ENCODE data around the gene IGFLR1. TPM values are rescaled to one million over a fixed set of nuclear protein-coding genes. Genes with fewer than 3 reads are reported as not detected.

IGFLR1 gene
- total RNA-seq, 1 experiment from 2014 or later, result 9.9 TPM

DNA sequence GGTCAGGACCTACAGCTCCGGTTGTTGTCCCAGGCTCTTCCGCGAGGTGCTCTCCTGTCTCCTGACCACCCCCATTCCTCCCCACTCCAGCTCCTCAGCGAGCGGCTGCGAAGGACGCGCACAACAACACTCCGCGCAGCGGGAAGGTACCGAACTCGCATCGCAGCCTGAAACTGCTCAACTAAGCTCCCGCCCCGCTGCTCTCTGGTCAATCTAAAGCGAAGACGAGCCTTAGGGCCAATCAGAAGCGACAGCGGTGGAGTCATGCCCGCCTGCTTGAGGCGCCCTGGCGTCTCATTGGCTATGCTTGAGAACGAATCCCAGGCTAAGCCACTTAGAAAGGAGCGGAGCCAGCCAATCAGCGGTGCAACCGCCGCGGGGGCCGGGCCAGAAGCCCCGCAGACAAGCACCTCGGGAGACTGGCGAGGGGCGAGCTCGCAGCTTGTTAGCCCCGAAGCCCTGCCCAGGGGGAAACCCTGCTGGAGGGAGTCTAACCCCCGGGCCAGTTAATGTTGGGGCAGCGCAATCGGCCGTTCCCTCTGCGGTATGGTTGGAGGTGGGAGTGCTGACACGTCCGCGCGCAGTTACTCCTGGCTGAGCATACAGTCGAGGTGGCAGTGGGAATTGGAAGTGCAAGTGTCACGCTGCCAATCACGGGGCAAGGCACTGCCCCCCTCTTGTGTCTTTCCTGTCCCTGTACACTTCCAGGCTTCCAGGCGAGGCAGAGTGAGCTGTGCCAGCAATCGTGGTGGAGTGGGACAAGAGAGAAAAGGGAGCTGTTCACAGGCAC is 39.8 kb downstream of the IGFLR1 start (continued):
- TF ChIP-seq, protein P1, sequence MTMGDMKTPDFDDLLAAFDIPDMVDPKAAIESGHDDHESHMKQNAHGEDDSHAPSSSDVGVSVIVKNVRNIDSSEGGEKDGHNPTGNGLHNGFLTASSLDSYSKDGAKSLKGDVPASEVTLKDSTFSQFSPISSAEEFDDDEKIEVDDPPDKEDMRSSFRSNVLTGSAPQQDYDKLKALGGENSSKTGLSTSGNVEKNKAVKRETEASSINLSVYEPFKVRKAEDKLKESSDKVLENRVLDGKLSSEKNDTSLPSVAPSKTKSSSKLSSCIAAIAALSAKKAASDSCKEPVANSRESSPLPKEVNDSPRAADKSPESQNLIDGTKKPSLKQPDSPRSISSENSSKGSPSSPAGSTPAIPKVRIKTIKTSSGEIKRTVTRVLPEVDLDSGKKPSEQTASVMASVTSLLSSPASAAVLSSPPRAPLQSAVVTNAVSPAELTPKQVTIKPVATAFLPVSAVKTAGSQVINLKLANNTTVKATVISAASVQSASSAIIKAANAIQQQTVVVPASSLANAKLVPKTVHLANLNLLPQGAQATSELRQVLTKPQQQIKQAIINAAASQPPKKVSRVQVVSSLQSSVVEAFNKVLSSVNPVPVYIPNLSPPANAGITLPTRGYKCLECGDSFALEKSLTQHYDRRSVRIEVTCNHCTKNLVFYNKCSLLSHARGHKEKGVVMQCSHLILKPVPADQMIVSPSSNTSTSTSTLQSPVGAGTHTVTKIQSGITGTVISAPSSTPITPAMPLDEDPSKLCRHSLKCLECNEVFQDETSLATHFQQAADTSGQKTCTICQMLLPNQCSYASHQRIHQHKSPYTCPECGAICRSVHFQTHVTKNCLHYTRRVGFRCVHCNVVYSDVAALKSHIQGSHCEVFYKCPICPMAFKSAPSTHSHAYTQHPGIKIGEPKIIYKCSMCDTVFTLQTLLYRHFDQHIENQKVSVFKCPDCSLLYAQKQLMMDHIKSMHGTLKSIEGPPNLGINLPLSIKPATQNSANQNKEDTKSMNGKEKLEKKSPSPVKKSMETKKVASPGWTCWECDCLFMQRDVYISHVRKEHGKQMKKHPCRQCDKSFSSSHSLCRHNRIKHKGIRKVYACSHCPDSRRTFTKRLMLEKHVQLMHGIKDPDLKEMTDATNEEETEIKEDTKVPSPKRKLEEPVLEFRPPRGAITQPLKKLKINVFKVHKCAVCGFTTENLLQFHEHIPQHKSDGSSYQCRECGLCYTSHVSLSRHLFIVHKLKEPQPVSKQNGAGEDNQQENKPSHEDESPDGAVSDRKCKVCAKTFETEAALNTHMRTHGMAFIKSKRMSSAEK (CRISPR knock-in tag; IDR thresholded peaks at IDR 0.05; ENCODE audit: borderline replicate concordance), result no peak
- TF ChIP-seq, protein P2, sequence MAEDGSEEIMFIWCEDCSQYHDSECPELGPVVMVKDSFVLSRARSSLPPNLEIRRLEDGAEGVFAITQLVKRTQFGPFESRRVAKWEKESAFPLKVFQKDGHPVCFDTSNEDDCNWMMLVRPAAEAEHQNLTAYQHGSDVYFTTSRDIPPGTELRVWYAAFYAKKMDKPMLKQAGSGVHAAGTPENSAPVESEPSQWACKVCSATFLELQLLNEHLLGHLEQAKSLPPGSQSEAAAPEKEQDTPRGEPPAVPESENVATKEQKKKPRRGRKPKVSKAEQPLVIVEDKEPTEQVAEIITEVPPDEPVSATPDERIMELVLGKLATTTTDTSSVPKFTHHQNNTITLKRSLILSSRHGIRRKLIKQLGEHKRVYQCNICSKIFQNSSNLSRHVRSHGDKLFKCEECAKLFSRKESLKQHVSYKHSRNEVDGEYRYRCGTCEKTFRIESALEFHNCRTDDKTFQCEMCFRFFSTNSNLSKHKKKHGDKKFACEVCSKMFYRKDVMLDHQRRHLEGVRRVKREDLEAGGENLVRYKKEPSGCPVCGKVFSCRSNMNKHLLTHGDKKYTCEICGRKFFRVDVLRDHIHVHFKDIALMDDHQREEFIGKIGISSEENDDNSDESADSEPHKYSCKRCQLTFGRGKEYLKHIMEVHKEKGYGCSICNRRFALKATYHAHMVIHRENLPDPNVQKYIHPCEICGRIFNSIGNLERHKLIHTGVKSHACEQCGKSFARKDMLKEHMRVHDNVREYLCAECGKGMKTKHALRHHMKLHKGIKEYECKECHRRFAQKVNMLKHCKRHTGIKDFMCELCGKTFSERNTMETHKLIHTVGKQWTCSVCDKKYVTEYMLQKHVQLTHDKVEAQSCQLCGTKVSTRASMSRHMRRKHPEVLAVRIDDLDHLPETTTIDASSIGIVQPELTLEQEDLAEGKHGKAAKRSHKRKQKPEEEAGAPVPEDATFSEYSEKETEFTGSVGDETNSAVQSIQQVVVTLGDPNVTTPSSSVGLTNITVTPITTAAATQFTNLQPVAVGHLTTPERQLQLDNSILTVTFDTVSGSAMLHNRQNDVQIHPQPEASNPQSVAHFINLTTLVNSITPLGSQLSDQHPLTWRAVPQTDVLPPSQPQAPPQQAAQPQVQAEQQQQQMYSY (CRISPR knock-in tag; IDR thresholded peaks at IDR 0.05), result 0 out of 2 replicates have a peak, but pooled peaks have one; percentile 24
- TF ChIP-seq ESRRA (CRISPR knock-in tag; IDR thresholded peaks at IDR 0.05; ENCODE audit: borderline replicate concordance), result no peak
- TF ChIP-seq, protein P3, sequence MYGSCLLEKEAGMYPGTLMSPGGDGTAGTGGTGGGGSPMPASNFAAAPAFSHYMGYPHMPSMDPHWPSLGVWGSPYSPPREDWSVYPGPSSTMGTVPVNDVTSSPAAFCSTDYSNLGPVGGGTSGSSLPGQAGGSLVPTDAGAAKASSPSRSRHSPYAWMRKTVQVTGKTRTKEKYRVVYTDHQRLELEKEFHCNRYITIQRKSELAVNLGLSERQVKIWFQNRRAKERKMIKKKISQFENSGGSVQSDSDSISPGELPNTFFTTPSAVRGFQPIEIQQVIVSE (CRISPR knock-in tag; IDR thresholded peaks at IDR 0.05; ENCODE audit: borderline replicate concordance), result no peak
- no peak for TF ChIP-seq ZNF396 (CRISPR knock-in tag; IDR thresholded peaks at IDR 0.05; ENCODE audit: borderline replicate concordance)
- TF ChIP-seq ATF1 (CRISPR knock-in tag; IDR thresholded peaks at IDR 0.05), result no peak
- TF ChIP-seq ZNF671 (CRISPR knock-in tag; IDR thresholded peaks at IDR 0.05), result no peak
- TF ChIP-seq, protein P4, sequence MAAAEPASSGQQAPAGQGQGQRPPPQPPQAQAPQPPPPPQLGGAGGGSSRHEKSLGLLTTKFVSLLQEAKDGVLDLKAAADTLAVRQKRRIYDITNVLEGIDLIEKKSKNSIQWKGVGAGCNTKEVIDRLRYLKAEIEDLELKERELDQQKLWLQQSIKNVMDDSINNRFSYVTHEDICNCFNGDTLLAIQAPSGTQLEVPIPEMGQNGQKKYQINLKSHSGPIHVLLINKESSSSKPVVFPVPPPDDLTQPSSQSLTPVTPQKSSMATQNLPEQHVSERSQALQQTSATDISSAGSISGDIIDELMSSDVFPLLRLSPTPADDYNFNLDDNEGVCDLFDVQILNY (CRISPR knock-in tag; IDR thresholded peaks at IDR 0.05), result peak; percentile 52; the same call in 1 of the 2 replicates
- 0 out of 2 replicates have a peak, but pooled peaks have one; percentile 46 for TF ChIP-seq TEAD1 (CRISPR knock-in tag; IDR thresholded peaks at IDR 0.05)
- TF ChIP-seq CREM (CRISPR knock-in tag; IDR thresholded peaks at IDR 0.05), result 0 out of 2 replicates have a peak, but pooled peaks have one; percentile 53
- TF ChIP-seq, protein P5, sequence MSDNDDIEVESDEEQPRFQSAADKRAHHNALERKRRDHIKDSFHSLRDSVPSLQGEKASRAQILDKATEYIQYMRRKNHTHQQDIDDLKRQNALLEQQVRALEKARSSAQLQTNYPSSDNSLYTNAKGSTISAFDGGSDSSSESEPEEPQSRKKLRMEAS (CRISPR knock-in tag; IDR thresholded peaks at IDR 0.05), result peak; percentile 46
- no peak; the same call in 1 of the 2 replicates for TF ChIP-seq ZNF263 (CRISPR knock-in tag; IDR thresholded peaks at IDR 0.05; ENCODE audit: low read depth)
- no peak for TF ChIP-seq FOXJ3 (CRISPR knock-in tag; IDR thresholded peaks at IDR 0.05; ENCODE audit: borderline replicate concordance)
- peak; percentile 100 for TF ChIP-seq NFYB (CRISPR knock-in tag; conservative IDR thresholded peaks at IDR 0.05; ENCODE audit: low read depth)
- no peak for TF ChIP-seq PRRX2 (CRISPR knock-in tag; IDR thresholded peaks at IDR 0.05)
- TF ChIP-seq SMAD4 (CRISPR knock-in tag; IDR thresholded peaks at IDR 0.05), result no peak
- TF ChIP-seq NR3C1 (CRISPR knock-in tag; conservative IDR thresholded peaks at IDR 0.05; ENCODE audit: low read depth), result no peak
- TF ChIP-seq RELA (CRISPR knock-in tag; IDR thresholded peaks at IDR 0.05; ENCODE audit: borderline replicate concordance), result no peak
- 0 out of 2 replicates have a peak, but pooled peaks have one; percentile 10 for TF ChIP-seq ZNF423 (CRISPR knock-in tag; IDR thresholded peaks at IDR 0.05)
- TF ChIP-seq, protein P6, sequence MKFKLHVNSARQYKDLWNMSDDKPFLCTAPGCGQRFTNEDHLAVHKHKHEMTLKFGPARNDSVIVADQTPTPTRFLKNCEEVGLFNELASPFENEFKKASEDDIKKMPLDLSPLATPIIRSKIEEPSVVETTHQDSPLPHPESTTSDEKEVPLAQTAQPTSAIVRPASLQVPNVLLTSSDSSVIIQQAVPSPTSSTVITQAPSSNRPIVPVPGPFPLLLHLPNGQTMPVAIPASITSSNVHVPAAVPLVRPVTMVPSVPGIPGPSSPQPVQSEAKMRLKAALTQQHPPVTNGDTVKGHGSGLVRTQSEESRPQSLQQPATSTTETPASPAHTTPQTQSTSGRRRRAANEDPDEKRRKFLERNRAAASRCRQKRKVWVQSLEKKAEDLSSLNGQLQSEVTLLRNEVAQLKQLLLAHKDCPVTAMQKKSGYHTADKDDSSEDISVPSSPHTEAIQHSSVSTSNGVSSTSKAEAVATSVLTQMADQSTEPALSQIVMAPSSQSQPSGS (CRISPR knock-in tag; IDR thresholded peaks at IDR 0.05; ENCODE audit: borderline replicate concordance, low read depth), result no peak
- TF ChIP-seq, protein P7, sequence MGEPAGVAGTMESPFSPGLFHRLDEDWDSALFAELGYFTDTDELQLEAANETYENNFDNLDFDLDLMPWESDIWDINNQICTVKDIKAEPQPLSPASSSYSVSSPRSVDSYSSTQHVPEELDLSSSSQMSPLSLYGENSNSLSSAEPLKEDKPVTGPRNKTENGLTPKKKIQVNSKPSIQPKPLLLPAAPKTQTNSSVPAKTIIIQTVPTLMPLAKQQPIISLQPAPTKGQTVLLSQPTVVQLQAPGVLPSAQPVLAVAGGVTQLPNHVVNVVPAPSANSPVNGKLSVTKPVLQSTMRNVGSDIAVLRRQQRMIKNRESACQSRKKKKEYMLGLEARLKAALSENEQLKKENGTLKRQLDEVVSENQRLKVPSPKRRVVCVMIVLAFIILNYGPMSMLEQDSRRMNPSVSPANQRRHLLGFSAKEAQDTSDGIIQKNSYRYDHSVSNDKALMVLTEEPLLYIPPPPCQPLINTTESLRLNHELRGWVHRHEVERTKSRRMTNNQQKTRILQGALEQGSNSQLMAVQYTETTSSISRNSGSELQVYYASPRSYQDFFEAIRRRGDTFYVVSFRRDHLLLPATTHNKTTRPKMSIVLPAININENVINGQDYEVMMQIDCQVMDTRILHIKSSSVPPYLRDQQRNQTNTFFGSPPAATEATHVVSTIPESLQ (CRISPR knock-in tag; IDR thresholded peaks at IDR 0.05), result no peak
- no peak for TF ChIP-seq TP53 (CRISPR knock-in tag; IDR thresholded peaks at IDR 0.05)
